ENCODE data around the gene LTF.

DNA sequence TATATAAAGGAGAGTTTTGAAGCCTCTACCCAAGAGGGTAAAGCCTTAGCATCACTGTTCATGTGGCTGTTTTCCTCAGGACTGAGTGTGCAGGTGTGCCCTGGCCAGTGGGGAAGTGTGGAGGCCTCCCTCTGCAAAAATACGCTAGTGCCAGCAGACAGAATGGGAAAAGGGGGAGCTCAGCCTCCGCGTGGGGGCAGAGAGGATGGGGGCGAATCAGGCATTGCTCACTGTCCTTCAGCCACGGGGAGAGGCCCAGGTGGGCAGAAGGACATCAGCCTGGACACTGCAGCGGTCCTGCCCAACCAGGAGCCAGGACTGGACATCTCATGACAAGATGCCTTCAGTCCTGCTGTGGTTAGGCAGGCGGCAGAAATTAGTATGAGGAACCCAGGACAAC lies 10.1 kb downstream of the LTF start:
- TF ChIP-seq POLR2AphosphoS5 (IDR thresholded peaks at IDR 0.05; ENCODE audit: low read depth, low read length) = no peak
- TF ChIP-seq, protein P1, sequence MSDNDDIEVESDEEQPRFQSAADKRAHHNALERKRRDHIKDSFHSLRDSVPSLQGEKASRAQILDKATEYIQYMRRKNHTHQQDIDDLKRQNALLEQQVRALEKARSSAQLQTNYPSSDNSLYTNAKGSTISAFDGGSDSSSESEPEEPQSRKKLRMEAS (IDR thresholded peaks at IDR 0.05) = no peak
- TF ChIP-seq, protein P2, sequence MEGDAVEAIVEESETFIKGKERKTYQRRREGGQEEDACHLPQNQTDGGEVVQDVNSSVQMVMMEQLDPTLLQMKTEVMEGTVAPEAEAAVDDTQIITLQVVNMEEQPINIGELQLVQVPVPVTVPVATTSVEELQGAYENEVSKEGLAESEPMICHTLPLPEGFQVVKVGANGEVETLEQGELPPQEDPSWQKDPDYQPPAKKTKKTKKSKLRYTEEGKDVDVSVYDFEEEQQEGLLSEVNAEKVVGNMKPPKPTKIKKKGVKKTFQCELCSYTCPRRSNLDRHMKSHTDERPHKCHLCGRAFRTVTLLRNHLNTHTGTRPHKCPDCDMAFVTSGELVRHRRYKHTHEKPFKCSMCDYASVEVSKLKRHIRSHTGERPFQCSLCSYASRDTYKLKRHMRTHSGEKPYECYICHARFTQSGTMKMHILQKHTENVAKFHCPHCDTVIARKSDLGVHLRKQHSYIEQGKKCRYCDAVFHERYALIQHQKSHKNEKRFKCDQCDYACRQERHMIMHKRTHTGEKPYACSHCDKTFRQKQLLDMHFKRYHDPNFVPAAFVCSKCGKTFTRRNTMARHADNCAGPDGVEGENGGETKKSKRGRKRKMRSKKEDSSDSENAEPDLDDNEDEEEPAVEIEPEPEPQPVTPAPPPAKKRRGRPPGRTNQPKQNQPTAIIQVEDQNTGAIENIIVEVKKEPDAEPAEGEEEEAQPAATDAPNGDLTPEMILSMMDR (IDR thresholded peaks at IDR 0.05 in 2 of 3, conservative IDR thresholded peaks at IDR 0.05 in 1 of 3; ENCODE audit: borderline replicate concordance in 1 of 3, insufficient read depth in 1 of 3, low read depth in 2 of 3, low read length in 2 of 3) = no peak
- TF ChIP-seq CEBPB (IDR thresholded peaks at IDR 0.05; ENCODE audit: low read depth) = no peak
- no peak for TF ChIP-seq JUND (IDR thresholded peaks at IDR 0.05)
- no peak for TF ChIP-seq EZH2phosphoT487 (IDR thresholded peaks at IDR 0.05; ENCODE audit: borderline replicate concordance)
